OCI-LY1 (cell line): ENCODE data around the gene FLACC1.

Source experiments
- CTCF ChIP-seq: fragments of 200-600 bp; sonication (generic), shearing (Covaris generic); IDR thresholded peaks from 2 replicates; pipeline ENCODE4 v1.5.1; 2017; ENCODE audit warnings: mild to moderate bottlenecking, antibody characterized with exemption, low read length, moderate library complexity, mixed read lengths
- EZH2 ChIP-seq: fragments of 200-600 bp; sonication (generic), shearing (Covaris generic); IDR thresholded peaks from 2 replicates; pipeline ENCODE4 v1.8.0; 2017; ENCODE audit warnings: borderline replicate concordance, mixed run types, mild to moderate bottlenecking, antibody characterized with exemption, low read length, moderate library complexity, mixed read lengths

- TF ChIP-seq CTCF, result no peak
- no peak for TF ChIP-seq EZH2
These were observed 4.0 kb downstream of the FLACC1 start for GRCh38 chr2:201353116-201353515.
